Neuronal stem cell (in vitro differentiated cells): ENCODE results near the gene PDE4B. TPM values are rescaled to one million over a fixed set of nuclear protein-coding genes. Genes with fewer than 3 reads are reported as not detected.

ENCODE experiments used
- DNase-seq: peaks from one replicate; pipeline ENCODE4 v3.0.0-alpha.2; 2013; ENCODE audit warnings: low spot score
- H2AFZ ChIP-seq: one replicate; pipeline ENCODE4 v1.6.1; 2013; ENCODE audit warnings: mild to moderate bottlenecking, low read length, inconsistent platforms
- H2AK5ac ChIP-seq: 2 replicates; pipeline ENCODE4 v1.6.1; 2013; ENCODE audit warnings: low read depth, mild to moderate bottlenecking, inconsistent platforms, low read length, moderate library complexity, mixed read lengths
- H2BK120ac ChIP-seq: 2 replicates; pipeline ENCODE4 v1.6.1; 2013; ENCODE audit warnings: low read depth, mild to moderate bottlenecking, inconsistent platforms, low read length, moderate library complexity, mixed read lengths
- H2BK12ac ChIP-seq: one replicate; pipeline ENCODE4 v1.6.1; 2013; ENCODE audit warnings: low read length, inconsistent platforms
- H2BK15ac ChIP-seq: 2 replicates; pipeline ENCODE4 v1.6.1; 2013; ENCODE audit warnings: mild to moderate bottlenecking, low read length, inconsistent platforms, mixed read lengths
- H2BK5ac ChIP-seq: one replicate; pipeline ENCODE4 v1.6.1; 2013; ENCODE audit warnings: inconsistent platforms, mild to moderate bottlenecking, low read length, moderate library complexity
- H3K14ac ChIP-seq: one replicate; pipeline ENCODE4 v1.6.1; 2013; ENCODE audit warnings: low read length, inconsistent platforms
- H3K18ac ChIP-seq: 2 replicates; pipeline ENCODE4 v1.6.1; 2013; ENCODE audit warnings: low read length, inconsistent platforms
- H3K23ac ChIP-seq: 2 replicates; pipeline ENCODE4 v1.6.1; 2013; ENCODE audit warnings: low read depth, mild to moderate bottlenecking, mixed read lengths, low read length, inconsistent platforms; ENCODE audit not compliant: poor library complexity
- H3K27ac ChIP-seq: replicated peaks from 3 replicates; pipeline ENCODE4 v1.5.1; 2013; ENCODE audit warnings: low read length, inconsistent platforms
- H3K27me3 ChIP-seq, 3 experiments: 2 replicates each; pipeline ENCODE4 v1.6.1; 2013; ENCODE audit warnings: low read length in 3 of 3, mild to moderate bottlenecking in 2 of 3, inconsistent platforms in 1 of 3, low read depth in 1 of 3, mixed read lengths in 1 of 3, moderate library complexity in 1 of 3; ENCODE audit not compliant: control insufficient read depth in 3 of 3, insufficient read depth in 3 of 3
- H3K36me3 ChIP-seq, 2 donors: replicated peaks in 1 of 2; 2 replicates each; pipeline ENCODE4 v1.6.1; 2013; ENCODE audit warnings: low read length in 2 of 2; ENCODE audit not compliant: control insufficient read depth in 2 of 2, insufficient read depth in 2 of 2
- H3K4ac ChIP-seq: 2 replicates; pipeline ENCODE4 v1.6.1; 2013; ENCODE audit warnings: inconsistent platforms, mild to moderate bottlenecking, low read length, moderate library complexity
- H3K4me1 ChIP-seq, 2 donors: 1 replicate in 1 of 2; 2 replicates in 1 of 2; pipeline ENCODE4 v1.6.1; 2013; ENCODE audit warnings: low read length in 2 of 2, low read depth in 1 of 2; ENCODE audit not compliant: control insufficient read depth in 2 of 2, insufficient read depth in 1 of 2
- H3K4me2 ChIP-seq: one replicate; pipeline ENCODE4 v1.6.1; 2013; ENCODE audit warnings: mild to moderate bottlenecking, low read length, inconsistent platforms; ENCODE audit not compliant: insufficient read depth, poor library complexity, severe bottlenecking
- H3K4me3 ChIP-seq, 2 donors: 2 replicates each; pipeline ENCODE4 v1.5.1; 2013; ENCODE audit warnings: low read length in 2 of 2, mild to moderate bottlenecking in 2 of 2, inconsistent platforms in 1 of 2, moderate library complexity in 1 of 2
- H3K79me1 ChIP-seq: one replicate; pipeline ENCODE4 v1.6.1; 2013; ENCODE audit warnings: low read depth, mild to moderate bottlenecking, inconsistent platforms, low read length, moderate library complexity
- H3K9ac ChIP-seq: one replicate; pipeline ENCODE4 v1.6.1; 2013; ENCODE audit warnings: mild to moderate bottlenecking, low read depth, low read length, inconsistent platforms; ENCODE audit not compliant: poor library complexity
- H3K9me3 ChIP-seq, 2 donors: replicated peaks in 1 of 2; 2 replicates each; pipeline versions ENCODE3 to v1.6.1; 2013; ENCODE audit warnings: low read length in 2 of 2, mild to moderate bottlenecking in 2 of 2, inconsistent platforms in 1 of 2, low read depth in 1 of 2, mixed read lengths in 1 of 2, moderate library complexity in 1 of 2; ENCODE audit not compliant: control insufficient read depth in 2 of 2, insufficient read depth in 1 of 2
- H4K8ac ChIP-seq: one replicate; pipeline ENCODE4 v1.6.1; 2013; ENCODE audit warnings: low read depth, mild to moderate bottlenecking, inconsistent platforms, low read length, moderate library complexity
- H4K91ac ChIP-seq: one replicate; pipeline ENCODE4 v1.6.1; 2013; ENCODE audit warnings: low read length, low read depth, mild to moderate bottlenecking, inconsistent platforms; ENCODE audit not compliant: poor library complexity
- WGBS, 2 donors: extraction: QIAGEN DNeasy Blood & Tissue Kit; methylation state at CpG; one replicate each; pipeline ENCODE4 v1.1.7; 2013; ENCODE audit warnings: missing lambda C conversion rate in 2 of 2, mixed read lengths in 1 of 2; ENCODE audit not compliant: insufficient read length in 2 of 2, insufficient replicate concordance in 1 of 2; ENCODE audit errors: extremely low coverage in 2 of 2; 5-methylcytosine and 5-hydroxymethylcytosine counted together
- polyA plus RNA-seq, 2 experiments: library from polyadenylated mRNA; stranded (reverse); fragments of 200-250 nt; gene quantifications; one replicate each; pipeline ENCODE4 v1.2.3, GENCODE V29; 2013

PDE4B gene
- polyA plus RNA-seq (2013, experiment 1 of 2) = 6.2 TPM
- polyA plus RNA-seq (2013, experiment 2 of 2) = 5.7 TPM

DNA sequence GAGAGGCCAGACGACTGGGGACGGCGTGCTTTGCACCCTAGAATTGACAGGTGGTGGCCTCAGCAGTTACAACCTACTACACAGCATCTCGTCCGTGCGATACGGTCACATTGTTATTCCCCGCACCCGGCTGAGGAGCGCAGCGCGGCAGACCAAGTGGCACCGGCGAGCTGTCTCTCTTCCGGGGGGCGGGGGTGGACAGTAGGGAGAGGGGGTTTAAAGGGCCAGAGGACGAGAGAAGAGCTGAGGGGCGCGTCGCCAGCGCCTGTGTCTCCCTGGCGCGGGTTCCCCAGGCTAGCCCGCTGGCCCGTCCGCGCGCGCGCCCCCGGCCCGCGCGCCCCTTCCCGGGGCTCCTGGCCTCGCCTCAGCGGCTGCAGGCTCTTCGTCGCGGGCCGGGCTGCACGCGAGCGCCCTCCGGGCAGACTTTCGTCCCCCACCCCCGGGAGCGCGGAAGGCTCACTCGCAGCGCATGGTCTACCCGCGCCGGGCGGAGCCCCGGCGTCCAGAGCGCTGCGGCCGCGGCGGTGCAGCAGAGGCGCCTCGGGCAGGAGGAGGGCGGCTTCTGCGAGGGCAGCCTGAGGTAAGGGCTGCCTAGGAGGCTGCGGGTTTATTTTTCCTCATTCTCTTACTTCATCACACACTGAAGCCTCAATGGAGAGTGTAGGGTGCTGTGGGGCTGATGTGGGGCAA lies at the start of gene PDE4B:
Gene PDE4B (plus strand): TSS at position 227 of the 690 bp plus-strand sequence.
- no peak within 1 kb of the TSS for H2BK12ac ChIP-seq
- no peak within 1 kb of the TSS for H2AK5ac ChIP-seq
- H3K36me3 ChIP-seq = no peaks in the 10 kb centered on the region
- H2BK5ac ChIP-seq = no peak within 1 kb of the TSS
- no peaks in the 10 kb centered on the region for H3K9me3 ChIP-seq
- no peak within 1 kb of the TSS for H3K4ac ChIP-seq
- peak; percentile 52 for DNase-seq
- peak within 1 kb of the TSS; percentile 95 for H2AFZ ChIP-seq
- H2BK15ac ChIP-seq = no peak within 1 kb of the TSS
- no peaks in the 10 kb centered on the region for H3K79me1 ChIP-seq
- H2BK120ac ChIP-seq = no peak within 1 kb of the TSS
- peaks cover 0 to 1% of the 10 kb centered on the region in 2 donors for H3K4me1 ChIP-seq
- H3K4me2 ChIP-seq = peak within 1 kb of the TSS; percentile 74
- no peak within 1 kb of the TSS for H4K8ac ChIP-seq
- no CpG with 5 or more reads among the region's 67 CpGs for WGBS, 2 donors
- no peak within 1 kb of the TSS for H3K27ac ChIP-seq
- peak within 1 kb of the TSS; percentile 27 for H3K9ac ChIP-seq
- no peak within 1 kb of the TSS for H3K23ac ChIP-seq
- H3K4me3 ChIP-seq = peak within 1 kb of the TSS; percentile 45 to 78
- no peak within 1 kb of the TSS for H4K91ac ChIP-seq
- H3K27me3 ChIP-seq = peaks cover 5 to 62% (median 33%) of the 10 kb centered on the region in 3 experiments
- H3K18ac ChIP-seq = peak within 1 kb of the TSS; percentile 73
- peak within 1 kb of the TSS; percentile 47 for H3K14ac ChIP-seq

DNA sequence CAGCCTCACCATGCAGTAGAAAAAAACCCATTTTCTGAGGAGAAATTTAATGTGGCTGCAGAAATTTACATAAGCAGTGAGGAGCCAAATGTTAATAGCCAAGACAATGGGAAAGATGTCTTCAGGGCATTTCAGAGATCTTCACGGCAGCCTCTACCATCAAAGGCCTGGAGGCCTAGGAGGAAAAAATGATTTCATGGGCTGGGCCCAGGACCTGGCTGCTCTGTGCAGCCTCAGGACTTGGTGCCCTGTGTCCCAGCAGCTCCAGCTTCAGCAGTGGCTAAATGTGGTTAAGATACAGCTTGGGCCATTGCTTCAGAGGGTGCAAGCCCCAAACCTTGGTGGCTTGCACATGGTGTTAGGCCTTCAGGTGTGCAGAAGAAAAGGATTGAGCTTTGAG lies 48.0 kb upstream of the PDE4B start:
- Histone ChIP-seq H3K9ac (no peak overlapping the region), H4K8ac (no peak overlapping the region), H3K4me3 (no peak overlapping the region), H3K23ac (no peak overlapping the region), H2BK5ac (no peak overlapping the region), H3K4me2 (no peak overlapping the region), H3K79me1 (no peaks in the 10 kb centered on the region), H2AFZ (no peak overlapping the region), H3K27ac (no peak overlapping the region), H3K4ac (no peak overlapping the region), H3K18ac (no peak overlapping the region), H3K9me3 (peaks cover 4 to 12% of the 10 kb centered on the region in 2 donors), H2BK12ac (no peak overlapping the region), H2AK5ac (no peak overlapping the region), H3K4me1 (no peaks in the 10 kb centered on the region), H3K36me3 (no peaks in the 10 kb centered on the region), H4K91ac (no peak overlapping the region), H3K14ac (no peak overlapping the region), H2BK120ac (no peak overlapping the region), H3K27me3 (no peaks in the 10 kb centered on the region), H2BK15ac (no peak overlapping the region)
- DNase-seq = no peak
- WGBS, 2 donors = no CpG with 5 or more reads among the region's 1 CpG

- H3K79me1 ChIP-seq = no peaks in the 10 kb centered on the region
- no peak overlapping the region for H2AK5ac ChIP-seq
- H3K4me1 ChIP-seq = no peaks in the 10 kb centered on the region
- H2BK15ac ChIP-seq = no peak overlapping the region
- no peak overlapping the region for H3K4ac ChIP-seq
- H3K27ac ChIP-seq = no peak overlapping the region
- no peak for DNase-seq
- no peak overlapping the region for H2BK12ac ChIP-seq
- WGBS, 2 donors = no CpG with 5 or more reads among the region's 3 CpGs
- H2BK5ac ChIP-seq = no peak overlapping the region
- no peak overlapping the region for H3K4me3 ChIP-seq
- H3K14ac ChIP-seq = no peak overlapping the region
- H3K4me2 ChIP-seq = no peak overlapping the region
- no peak overlapping the region for H3K23ac ChIP-seq
- H3K9me3 ChIP-seq = no peaks in the 10 kb centered on the region
- no peak overlapping the region for H4K8ac ChIP-seq
- H4K91ac ChIP-seq = no peak overlapping the region
- no peak overlapping the region for H2BK120ac ChIP-seq
- no peak overlapping the region for H3K18ac ChIP-seq
- no peak overlapping the region for H2AFZ ChIP-seq
- no peaks in the 10 kb centered on the region for H3K36me3 ChIP-seq
- peaks cover 0 to 9% (median 0%) of the 10 kb centered on the region in 3 experiments for H3K27me3 ChIP-seq
- no peak overlapping the region for H3K9ac ChIP-seq
Measured at GRCh38 chr1:65751961-65752360, 40.7 kb upstream of the PDE4B start.

- Histone ChIP-seq H2BK12ac (no peak overlapping the region), H3K4me1 (peaks cover 0 to 2% of the 10 kb centered on the region in 2 donors), H3K4me3 (no peak overlapping the region), H3K23ac (no peak overlapping the region), H2BK120ac (no peak overlapping the region), H4K91ac (no peak overlapping the region), H4K8ac (no peak overlapping the region), H3K9me3 (peaks cover 0 to 1% of the 10 kb centered on the region in 2 donors), H3K14ac (no peak overlapping the region), H2BK5ac (no peak overlapping the region), H3K4me2 (no peak overlapping the region), H3K18ac (no peak overlapping the region), H3K4ac (no peak overlapping the region), H2BK15ac (no peak overlapping the region), H3K9ac (no peak overlapping the region), H3K36me3 (no peaks in the 10 kb centered on the region), H3K79me1 (no peaks in the 10 kb centered on the region), H2AFZ (no peak overlapping the region), H3K27ac (no peak overlapping the region), H2AK5ac (no peak overlapping the region), H3K27me3 (peaks cover 0 to 9% (median 0%) of the 10 kb centered on the region in 3 experiments)
- DNase-seq = no peak
Measured at GRCh38 chr1:65756616-65757015, 36.1 kb upstream of the PDE4B start.
